ENCODE measurements around the gene TMEM114.

The TMEM114 gene

DNA sequence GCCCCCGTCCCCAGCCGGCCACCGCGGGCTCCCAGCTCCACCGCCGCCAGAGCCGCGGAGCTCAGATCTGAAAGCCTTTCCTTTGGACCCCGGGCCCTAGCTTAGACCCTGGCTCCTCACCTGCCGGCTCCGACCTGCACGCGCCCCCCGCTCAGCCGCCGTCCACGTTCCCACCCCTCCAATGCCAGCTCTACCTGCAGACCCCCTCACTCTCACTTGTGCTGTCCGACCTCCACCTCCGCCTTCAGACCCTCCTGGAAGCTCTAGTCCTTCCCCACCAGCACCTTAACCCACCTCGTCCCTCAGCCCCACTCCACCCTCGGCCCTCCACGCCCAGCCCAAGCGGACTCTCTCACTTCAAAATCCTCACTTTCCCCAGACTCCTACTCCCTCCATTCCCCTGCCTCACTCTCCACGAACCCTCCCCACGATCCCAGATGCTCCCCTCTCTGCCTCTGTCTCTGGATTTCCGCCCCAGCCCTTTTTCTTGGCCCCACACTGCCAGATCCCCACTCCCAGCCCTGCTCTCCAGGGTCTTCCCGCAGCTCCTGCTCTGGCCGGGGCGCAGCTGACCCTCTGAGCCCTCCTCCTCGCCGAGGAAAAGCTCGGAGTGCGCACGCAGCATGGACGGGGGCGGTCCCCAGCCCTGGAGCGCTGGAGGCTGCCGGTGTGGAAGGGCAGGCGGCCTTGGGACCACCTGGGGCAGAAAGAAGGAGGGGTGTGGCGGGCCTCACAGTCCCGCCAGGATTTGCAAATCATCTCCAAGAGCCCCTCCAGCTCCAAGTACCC is at the start of gene TMEM114:
TMEM114 (minus strand) TSS at position 612 of the 789 bp plus-strand sequence. CDS start 673 bp downstream, outside the sequence.
- FAIRE-seq (no peak), DNase-seq (ENCODE audit: low spot score) (no peak)

DNA sequence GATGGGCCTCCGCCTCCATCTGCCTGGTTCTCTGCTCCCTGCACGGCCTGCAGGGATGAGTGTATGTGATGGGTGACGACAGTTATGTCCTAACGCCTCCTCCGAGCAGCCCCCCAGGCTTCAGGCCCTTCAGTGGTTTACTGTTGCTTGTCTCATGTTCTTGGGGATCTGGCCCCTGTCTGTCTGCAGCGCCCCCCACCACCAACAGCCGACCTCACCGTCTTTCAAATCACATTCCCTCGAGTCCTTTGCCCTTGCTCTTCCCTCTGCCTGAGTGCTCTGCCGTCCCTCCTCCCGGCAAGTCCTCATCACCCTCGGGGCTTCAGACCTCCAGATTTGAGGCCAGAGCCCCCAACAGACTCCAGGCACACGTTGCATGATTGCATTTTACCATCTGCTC is 49.4 kb upstream of the TMEM114 start:
- DNase-seq (ENCODE audit: low spot score), result no peak

DNA sequence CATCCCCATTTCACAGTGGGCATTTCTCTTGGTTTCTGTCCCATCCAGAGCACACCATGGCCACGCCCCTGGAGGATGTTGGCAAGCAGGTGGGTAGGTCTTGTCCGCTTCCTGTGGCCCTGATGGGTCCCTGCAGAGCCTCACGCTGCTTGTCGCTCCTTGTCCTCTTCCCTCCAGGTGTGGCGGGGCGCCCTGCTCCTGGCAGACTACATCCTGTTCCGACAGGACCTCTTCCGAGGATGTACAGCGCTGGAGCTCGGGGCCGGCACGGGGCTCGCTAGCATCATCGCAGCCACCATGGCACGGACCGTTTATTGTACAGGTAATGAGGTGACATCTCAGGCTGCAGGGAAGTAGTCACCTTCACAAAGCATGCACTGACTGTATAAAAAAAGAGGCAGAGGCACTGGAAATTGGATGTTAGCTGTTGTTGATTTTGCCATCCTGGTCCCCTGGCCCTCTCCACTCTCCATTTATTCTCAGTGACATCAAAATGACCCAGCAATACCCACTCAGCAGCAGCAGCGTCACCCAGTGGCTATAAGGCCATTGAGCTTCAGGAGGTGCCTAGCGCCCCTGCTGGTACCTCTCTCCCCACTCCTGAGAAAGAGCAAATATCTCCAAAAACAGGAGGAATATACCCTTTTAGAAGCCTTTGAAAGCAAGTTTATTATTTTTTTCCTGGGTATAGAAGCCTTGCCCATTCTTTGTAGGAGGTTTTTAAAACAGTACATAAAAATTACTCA is 44.9 kb upstream of the TMEM114 start:
- no peak for DNase-seq (ENCODE audit: low spot score)
- FAIRE-seq, result no peak

More for the DNA sequence above, 49.4 kb upstream of the TMEM114 start:
- FAIRE-seq, result no peak

DNA sequence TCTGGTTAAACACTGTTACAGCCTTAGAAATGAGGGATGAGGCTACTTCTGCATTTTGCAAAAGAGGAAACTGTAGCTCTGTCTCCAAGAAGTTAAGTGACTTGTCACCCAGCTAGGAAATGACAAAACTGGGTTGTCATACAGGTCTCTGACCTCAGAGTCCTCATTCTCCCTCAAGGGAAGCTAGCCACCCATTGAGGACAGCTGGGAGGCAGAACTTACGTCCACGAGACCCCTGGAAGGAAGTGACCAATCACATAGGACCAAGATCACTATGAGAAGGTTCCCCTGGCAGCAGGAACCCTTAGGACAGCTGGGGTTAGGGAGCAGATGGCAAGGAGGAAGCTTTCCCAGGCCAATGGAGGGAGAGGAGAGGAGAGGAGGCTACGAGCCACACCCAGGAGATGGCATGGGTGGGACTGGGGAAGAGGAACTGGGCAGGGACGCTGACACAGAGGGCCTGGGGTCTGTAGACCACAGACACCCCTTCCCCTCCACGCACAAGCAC is 42.4 kb upstream of the TMEM114 start:
- DNase-seq (ENCODE audit: low spot score), result no peak
- no peak for FAIRE-seq

DNA sequence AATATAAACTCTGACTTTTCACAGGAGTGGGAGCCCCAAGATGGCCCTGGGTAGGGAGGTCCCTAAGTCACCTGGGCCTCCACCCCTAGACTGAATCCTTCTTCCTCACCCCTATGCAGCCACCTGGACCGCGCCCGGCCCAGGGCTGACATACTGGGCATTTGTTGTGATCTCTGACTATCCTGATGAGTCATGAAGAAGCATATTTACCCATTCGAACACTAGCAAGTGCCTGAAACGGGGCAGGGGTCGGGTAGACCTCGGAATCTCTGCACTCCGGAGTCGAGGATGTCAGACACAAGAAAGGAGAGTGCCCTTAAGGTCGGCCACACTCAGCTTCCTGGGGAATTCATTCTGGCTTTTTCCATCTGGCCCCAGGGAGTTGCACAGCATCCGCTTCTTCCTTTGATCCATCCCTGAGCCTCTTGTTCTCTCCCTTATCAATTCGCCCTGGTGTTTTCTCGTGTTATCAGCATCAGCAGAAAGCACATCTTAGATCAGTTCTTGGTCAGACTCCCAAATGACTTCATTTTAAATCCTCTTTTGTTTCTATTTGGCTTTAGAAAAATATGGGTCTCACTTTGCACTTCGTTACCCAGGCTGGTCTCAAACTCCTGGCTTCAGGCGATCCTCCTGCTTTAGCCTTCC is 41.6 kb upstream of the TMEM114 start:
- FAIRE-seq (no peak), DNase-seq (ENCODE audit: low spot score) (no peak)

DNA sequence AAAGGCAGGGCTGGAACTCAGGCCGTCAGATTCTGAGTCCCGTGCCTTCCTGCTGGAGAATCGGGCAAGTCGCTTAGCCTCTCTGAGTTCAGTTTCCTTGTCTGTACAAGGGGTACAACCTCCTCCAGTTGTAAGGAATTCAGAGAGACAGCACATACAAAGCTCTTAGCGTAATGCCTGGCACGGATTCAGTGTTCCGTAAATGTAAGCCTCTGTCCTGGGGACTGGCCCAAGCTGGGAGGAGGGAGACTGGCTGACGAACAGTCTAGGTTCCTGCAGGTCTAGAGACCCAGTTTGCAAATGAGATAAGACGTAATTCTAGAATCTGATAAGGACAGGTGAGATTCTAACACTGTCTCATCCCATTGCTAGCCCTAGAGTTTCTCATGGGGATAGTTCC is 41.1 kb upstream of the TMEM114 start:
- DNase-seq (ENCODE audit: low spot score) (no peak), FAIRE-seq (no peak)

DNA sequence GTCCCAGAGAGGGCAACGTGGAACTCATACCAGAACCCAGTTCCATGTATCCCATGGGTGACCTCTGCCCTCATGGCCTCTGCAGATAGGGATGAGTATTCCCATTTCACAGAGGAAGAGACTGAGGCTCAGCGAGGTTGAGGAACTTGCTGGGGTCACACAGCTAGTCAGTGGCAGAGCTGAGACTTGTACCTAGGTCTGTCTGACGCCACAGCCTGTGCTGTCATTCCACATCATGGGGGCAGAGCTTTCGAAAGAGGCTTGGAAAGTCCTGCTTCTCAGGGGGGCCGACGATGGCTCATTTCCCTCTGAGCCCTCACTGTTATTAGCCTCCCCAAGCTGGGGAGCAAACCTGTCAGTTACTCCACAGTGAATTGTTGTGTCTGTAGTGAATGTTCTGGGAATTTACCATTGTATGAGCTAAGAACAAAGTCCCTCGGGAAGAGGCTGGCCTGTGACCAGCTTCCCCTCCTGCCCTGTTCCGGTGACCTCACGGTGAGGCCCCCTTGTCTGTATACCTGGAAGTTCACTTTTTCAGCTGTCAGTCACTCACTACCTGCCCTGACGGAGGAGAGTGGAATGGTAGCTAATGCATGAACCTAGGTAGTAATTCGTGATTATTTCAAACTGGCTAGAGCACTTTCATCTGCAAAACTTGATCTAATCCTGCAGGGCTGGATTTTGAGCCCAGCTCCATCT is 40.1 kb upstream of the TMEM114 start:
- DNase-seq (ENCODE audit: low spot score), result no peak
- FAIRE-seq, result no peak

DNA sequence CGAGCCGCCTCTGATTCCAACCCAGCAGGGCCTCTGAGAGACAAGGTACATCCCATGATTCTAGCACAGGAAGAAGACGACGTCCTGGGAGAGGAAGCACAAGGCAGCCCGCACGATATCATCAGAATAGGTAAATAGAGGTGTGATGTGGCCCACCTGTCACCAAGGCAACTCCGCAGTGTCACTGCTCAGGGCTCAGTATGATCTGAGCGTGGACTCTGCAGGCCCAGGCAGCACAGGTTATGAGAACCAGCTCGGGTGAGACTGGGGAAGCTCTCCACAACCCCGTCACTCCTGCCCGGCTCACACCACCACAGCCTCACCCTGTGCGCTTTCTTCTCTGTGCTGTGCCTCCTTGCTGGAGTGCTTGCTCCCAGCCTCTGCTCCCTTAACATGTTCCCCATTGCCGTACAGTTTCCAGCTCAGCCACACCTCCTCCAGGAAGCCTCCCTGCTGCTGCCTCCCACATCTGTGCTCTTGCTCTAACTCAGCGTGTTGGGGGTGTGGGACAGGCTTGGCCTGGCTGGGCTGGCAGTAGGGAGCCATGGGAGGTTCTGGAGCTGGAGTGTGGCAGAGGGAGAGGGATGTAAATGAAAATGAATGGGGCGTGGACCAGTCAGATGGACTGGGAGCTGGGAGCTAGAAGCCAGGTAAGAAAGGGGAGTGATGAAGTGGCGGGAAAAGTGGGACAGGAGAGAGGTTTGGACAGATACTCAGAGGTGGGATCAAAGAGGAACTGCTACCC is 38.8 kb upstream of the TMEM114 start:
- DNase-seq (ENCODE audit: low spot score) (no peak), FAIRE-seq (no peak)

DNA sequence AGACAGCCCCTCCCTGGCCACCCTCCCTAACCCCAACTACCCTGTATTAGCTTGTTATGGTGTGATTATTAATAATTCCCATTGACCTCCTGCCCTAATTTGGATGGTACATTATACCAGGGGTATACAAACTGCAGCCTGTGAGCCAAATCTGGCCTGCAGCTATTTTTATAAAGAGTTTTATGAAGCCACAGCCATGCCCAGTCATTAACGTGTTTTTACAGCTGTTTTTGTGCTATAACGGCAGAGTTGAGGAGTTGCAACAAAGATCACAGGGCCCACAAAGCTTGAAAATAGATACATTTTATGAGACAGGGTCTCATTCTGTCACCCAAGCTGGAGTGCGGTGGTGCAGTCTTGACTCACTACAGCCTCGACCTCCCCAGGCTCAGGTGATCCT is 37.1 kb upstream of the TMEM114 start:
- FAIRE-seq, result no peak
- no peak for DNase-seq (ENCODE audit: low spot score)

DNA sequence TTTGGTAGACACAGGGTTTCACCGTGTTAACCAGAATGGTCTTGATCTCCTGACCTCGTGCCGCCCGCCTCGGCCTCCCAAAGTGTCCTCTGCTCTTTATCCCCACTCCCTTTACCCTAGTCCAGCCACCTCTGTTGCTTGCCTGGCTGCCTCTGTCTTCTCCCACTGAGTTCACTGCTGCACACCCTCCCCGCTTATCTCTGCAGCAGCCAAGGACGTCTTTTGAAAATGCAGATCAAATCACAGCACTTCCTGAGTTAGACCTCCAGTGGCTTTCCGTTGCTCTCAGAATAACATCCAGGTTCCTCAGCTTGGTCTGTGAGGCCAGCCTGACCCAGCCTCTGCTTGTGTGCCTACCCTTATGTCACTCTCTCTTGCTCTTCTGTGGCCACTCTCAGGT is 36.6 kb upstream of the TMEM114 start:
- DNase-seq (ENCODE audit: low spot score) (no peak), FAIRE-seq (no peak)

DNA sequence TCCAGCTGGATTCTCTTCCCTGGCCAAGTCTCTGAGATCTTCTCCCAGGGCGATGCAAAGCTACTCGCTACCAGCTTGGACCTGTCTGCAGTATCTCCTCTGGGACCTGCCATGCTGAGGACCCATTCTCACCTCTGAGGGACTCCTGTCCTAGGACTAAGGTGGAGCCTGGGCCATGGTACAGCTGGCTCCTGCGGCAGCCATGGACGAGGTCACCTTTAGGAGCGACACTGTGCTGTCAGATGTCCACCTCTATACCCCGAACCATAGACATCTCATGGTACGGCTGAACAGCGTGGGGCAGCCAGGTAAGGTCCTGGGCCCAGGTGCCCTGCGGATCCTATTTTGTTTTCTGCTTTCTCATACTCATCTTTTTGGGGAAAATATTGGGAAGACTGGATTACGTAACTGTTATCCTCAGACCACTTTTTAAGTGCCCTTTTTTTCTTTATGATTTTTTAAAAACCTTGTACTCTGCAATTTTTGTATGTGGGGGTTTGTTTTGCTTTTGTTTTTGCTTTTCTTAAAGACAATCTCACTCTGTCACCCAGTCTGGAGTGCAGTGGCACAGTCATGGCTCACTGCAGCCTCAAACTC is 35.3 kb upstream of the TMEM114 start:
- no peak for FAIRE-seq
- DNase-seq (ENCODE audit: low spot score), result no peak

DNA sequence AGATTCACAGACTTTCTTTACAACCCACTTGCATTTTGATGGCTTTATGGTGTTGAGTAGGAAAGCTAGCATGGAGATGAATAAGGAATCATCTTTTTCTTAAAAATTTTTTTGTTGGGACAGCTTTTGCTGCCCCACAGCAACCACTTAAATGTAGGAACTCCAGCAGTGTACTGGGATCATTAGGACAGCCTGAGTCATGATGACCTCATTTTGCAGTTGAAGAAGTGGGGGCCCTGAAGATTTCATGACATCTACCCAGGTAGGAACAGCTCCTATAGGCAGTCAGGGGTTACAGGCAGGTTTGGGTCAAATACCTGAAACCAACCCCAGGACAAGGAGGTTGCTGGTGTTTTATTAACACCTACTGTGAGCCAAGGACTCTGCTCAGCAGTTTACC is 33.3 kb upstream of the TMEM114 start:
- DNase-seq (ENCODE audit: low spot score), result no peak
- no peak for FAIRE-seq

DNA sequence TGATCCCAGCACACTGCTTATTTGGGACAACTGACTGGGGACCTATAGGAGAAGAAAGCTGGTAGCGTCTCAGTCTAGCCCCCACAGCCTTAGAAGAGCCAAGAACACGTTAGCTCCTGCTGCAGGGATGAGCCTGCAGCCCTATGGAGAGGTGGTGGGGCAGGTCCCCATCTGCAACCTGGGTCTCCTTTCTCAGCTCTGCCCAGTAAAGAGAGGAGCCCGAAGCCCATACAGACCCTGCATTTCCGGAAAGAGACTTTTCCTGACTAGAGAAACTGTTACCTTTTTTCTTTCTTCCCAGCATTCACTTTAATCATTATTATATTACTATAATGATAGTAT is 32.0 kb upstream of the TMEM114 start:
- no peak for DNase-seq (ENCODE audit: low spot score)
- FAIRE-seq, result no peak

DNA sequence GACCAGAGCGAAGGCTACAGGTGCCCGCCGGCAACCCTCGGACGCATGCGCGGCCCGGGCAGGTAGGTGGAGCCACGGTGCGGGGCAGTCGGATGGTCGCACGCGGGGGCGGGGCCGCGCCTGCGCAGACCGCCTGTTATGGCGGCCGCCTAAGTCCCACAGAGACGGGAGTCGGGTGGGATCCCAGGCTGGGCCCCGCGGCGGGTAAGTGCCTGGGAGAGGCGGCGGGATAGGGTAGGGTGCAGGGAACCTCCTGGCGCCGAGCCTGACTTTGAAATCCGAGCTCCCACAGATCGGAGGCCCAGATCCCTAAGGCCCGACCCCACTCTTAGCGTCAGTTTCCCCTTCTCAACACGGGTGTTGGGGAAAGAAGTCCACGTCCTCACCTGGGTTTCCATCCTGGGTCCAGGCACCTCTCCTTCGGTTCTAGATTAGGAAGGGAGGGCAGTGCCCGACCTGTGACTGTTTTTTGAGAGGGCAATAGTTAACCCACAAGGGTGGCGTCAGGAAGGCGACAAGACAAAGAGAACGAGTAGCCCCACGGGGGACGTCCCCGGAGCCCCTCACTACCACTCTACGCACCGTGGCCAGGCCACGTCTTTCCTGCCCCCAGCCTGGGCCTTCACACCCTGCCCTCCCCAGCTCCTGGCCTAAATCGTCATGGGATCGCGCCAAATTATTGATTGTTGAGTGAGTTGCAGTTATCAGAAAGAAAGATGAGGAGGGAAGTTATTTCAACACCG is 31.4 kb upstream of the TMEM114 start, which contains the start of gene METTL22:
METTL22 (plus strand) TSS at position 127 of the 743 bp plus-strand sequence. CDS start 3,968 bp downstream, outside the sequence.
- DNase-seq (ENCODE audit: low spot score) (peak; percentile 63), FAIRE-seq (no peak)

DNA sequence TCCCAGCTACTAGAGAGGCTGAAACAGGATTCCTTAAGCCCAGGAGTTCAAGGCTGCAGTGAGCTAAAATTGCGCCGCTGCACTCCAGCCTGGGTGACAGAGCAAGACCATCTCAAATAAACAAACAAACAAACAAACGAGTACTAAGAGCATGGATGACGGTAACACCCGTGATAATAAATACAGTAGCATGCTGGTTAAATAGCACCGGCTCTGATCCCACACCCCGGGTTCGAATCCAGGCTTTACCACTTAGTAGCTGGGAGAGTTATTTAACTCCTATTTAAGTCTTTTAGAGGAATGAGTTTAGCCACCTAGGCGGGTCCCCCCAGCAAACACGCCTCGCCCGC is 30.9 kb upstream of the TMEM114 start:
- no peak for FAIRE-seq
- DNase-seq (ENCODE audit: low spot score), result no peak

DNA sequence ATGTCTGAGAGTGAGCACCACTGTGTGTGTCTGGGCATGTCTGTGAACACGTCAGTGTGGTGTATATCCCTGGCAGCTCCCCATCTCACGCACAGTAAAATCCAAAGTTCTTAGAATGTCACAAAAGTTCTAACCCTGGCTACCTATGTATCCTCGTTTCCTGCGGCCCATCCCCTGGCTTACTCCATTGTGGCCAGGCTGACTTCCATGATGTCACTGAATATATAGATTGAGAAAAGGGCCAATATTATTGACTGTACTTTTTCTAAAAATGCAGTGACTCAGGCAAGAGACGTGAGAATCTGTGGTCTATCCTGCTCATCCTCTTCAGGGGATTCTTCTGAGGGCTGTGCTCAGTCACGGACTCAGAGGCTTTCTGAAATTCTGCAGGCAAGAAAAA is 30.2 kb upstream of the TMEM114 start:
- FAIRE-seq (no peak), DNase-seq (ENCODE audit: low spot score) (no peak)

DNA sequence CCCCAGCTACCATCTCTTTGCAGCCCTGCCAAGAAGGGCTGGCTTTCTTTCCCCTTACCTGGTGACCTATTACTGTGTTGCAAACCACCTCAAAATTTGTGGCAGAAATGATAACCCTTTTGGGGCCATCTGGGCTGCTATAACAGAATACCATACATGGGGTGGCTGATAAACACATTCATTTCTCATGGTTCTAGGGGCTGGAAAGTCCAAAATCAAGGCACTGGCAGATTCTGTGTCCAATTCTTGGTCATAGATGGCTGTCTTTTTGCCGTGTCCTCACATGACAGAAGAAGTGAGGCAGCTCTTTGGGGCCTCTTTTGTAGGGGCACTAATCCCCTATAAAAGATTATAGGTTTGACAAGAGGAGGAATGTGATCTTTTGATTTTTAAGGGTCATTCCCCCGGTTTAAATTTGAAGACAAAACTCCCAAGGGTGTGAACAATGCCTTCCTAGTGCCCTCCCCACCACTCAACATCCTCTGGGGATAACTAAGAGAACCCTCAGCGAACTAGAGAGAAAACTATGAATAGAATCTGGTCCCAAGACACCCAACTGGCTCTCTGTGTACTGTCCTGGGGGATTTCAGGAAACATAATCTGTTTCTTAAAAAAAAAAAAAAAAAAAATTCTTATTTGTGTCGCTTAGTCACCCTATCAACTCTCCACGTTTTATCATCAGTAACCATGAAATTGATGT is 29.5 kb upstream of the TMEM114 start:
- DNase-seq (ENCODE audit: low spot score), result no peak
- no peak for FAIRE-seq

DNA sequence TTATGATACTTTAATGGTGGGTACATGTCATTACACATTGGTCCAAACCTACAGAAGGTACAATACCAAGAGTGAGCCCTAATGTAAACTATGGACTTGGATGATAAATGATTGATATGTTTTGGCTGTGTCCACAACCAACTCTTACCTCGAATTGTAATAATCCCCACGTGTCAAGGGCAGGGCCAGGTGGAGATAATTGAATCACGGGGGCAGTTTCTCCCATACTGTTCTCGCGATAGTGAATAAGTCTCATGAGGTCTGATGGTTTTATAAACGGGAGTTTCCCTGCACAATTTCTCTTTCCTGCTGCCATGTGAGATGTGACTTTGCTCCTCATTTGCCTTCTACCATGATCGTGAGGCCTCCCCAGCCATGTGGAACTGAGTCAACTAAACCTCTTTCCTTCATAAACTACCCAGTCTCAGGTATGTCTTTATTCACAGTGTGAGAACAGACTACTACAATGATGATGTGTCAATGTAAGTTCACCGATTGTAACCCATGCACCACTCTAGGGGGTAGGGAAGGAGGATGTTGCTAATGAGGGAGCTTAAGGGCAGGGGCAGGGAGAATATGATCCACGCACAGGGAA is 24.2 kb upstream of the TMEM114 start:
- DNase-seq (ENCODE audit: low spot score) (no peak), FAIRE-seq (no peak)
